Uterus (tissue), 2 donors: ENCODE measurements around the gene NKX6-1.

Experiments
- POLR2A ChIP-seq, 2 donors: fragments of 450-650 bp; IDR thresholded peaks; one replicate each; pipeline ENCODE4 v1.6.1; 2016; ENCODE audit warnings: antibody characterized with exemption in 2 of 2, mild to moderate bottlenecking in 1 of 2, moderate library complexity in 1 of 2
- TF ChIP-seq, protein P1 (sequence below), 4 experiments: fragments of 200-600 bp in 2 of 4; fragments of 450-650 bp in 2 of 4; sonication (generic) in 2 of 4; IDR thresholded peaks; one replicate each; pipeline ENCODE4 v1.5.1; 2016 to 2019; ENCODE audit warnings: antibody characterized with exemption in 4 of 4, mild to moderate bottlenecking in 2 of 4, moderate library complexity in 1 of 4

GRCh38 chr4:84502333-84502954 lies 3.4 kb upstream of the NKX6-1 start:
- TF ChIP-seq, protein P1, sequence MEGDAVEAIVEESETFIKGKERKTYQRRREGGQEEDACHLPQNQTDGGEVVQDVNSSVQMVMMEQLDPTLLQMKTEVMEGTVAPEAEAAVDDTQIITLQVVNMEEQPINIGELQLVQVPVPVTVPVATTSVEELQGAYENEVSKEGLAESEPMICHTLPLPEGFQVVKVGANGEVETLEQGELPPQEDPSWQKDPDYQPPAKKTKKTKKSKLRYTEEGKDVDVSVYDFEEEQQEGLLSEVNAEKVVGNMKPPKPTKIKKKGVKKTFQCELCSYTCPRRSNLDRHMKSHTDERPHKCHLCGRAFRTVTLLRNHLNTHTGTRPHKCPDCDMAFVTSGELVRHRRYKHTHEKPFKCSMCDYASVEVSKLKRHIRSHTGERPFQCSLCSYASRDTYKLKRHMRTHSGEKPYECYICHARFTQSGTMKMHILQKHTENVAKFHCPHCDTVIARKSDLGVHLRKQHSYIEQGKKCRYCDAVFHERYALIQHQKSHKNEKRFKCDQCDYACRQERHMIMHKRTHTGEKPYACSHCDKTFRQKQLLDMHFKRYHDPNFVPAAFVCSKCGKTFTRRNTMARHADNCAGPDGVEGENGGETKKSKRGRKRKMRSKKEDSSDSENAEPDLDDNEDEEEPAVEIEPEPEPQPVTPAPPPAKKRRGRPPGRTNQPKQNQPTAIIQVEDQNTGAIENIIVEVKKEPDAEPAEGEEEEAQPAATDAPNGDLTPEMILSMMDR (IDR thresholded peaks at IDR 0.05): no peak
- TF ChIP-seq POLR2A (IDR thresholded peaks at IDR 0.05): no peak
